Mucosa of descending colon (tissue), 3 donors: ENCODE results near the gene PLD2. TPM values are rescaled to one million over a fixed set of nuclear protein-coding genes. Genes with fewer than 3 reads are reported as not detected.

Experiments used
- ATAC-seq: fragments of 200-7000 bp; cut with Tn5 transposase; one replicate; pipeline ENCODE4 v1.9.1; 2020; ENCODE audit warnings: mild to moderate bottlenecking, moderate library complexity
- DNase-seq, 3 donors: peaks; one replicate each; pipeline ENCODE4 v3.0.0-alpha.2; 2020
- H3K36me3 ChIP-seq: fragments of 200-600 bp; one replicate; pipeline ENCODE4 v1.8.0; 2021; ENCODE audit warnings: low read depth, mild to moderate bottlenecking
- H3K4me1 ChIP-seq: fragments of 200-600 bp; one replicate; pipeline ENCODE4 v1.8.0; 2021; ENCODE audit warnings: low read depth, mild to moderate bottlenecking
- H3K4me3 ChIP-seq: fragments of 200-600 bp; one replicate; pipeline ENCODE4 v1.8.0; 2021; ENCODE audit warnings: mild to moderate bottlenecking
- H3K9me3 ChIP-seq: fragments of 200-600 bp; one replicate; pipeline ENCODE4 v1.8.0; 2021; ENCODE audit warnings: mild to moderate bottlenecking
- CTCF ChIP-seq: fragments of 200-600 bp; IDR thresholded peaks from one replicate; pipeline ENCODE4 v1.8.0; 2022; ENCODE audit warnings: antibody characterized with exemption, mild to moderate bottlenecking
- intact Hi-C, 2 donors: fragments of 100-400 bp; cut with DNase I in 1 of 2; cut with micrococcal nuclease in 1 of 2; formaldehyde crosslinking; loops; one replicate each; pipeline versions ENCODE4 v1.11.0 to v1.11.1; 2022; cut with DNase I, micrococcal nuclease
- total RNA-seq, 3 donors: library from RNA; stranded (reverse); fragmentation: NEBNext Ultra II Directional in 2 of 3; extraction: Animal tissue kit (Norgen Biotek cat#: 25700) in 2 of 3; gene quantifications; one replicate each; pipeline versions ENCODE4 v1.2.1 to v1.2.4, GENCODE V29; 2021 to 2023
- donor health status: DM: no; HTN: no; CAD: no; lungs with moderate emphysema.
- donor health status: DM: no; HTN: no; CAD: no.
- donor health status: DM: no; HTN: yes; CAD: no.

Gene PLD2
- total RNA-seq, 3 donors from 2014 or later: 24.4 to 29.8 (median 29.2) TPM

- no peak for ATAC-seq
- intact Hi-C loops: no loop called here
- H3K4me3 ChIP-seq: no peak overlapping the region
- H3K4me1 ChIP-seq: peaks cover 11% of the 10 kb centered on the region
- no peak for TF ChIP-seq CTCF
- no peaks in the 10 kb centered on the region for H3K36me3 ChIP-seq
- H3K9me3 ChIP-seq: no peaks in the 10 kb centered on the region
- no peak for DNase-seq
These were observed 38.7 kb upstream of the PLD2 start for GRCh38 chr17:4768298-4768697.

GRCh38 chr17:4769628-4770027 lies 37.3 kb upstream of the PLD2 start:
- no peak overlapping the region for H3K4me3 ChIP-seq
- ATAC-seq: no peak
- peaks cover 11% of the 10 kb centered on the region for H3K4me1 ChIP-seq
- no peak for TF ChIP-seq CTCF
- no peak for DNase-seq
- H3K36me3 ChIP-seq: no peaks in the 10 kb centered on the region
- no peaks in the 10 kb centered on the region for H3K9me3 ChIP-seq
- intact Hi-C loops: no loop called here

DNA sequence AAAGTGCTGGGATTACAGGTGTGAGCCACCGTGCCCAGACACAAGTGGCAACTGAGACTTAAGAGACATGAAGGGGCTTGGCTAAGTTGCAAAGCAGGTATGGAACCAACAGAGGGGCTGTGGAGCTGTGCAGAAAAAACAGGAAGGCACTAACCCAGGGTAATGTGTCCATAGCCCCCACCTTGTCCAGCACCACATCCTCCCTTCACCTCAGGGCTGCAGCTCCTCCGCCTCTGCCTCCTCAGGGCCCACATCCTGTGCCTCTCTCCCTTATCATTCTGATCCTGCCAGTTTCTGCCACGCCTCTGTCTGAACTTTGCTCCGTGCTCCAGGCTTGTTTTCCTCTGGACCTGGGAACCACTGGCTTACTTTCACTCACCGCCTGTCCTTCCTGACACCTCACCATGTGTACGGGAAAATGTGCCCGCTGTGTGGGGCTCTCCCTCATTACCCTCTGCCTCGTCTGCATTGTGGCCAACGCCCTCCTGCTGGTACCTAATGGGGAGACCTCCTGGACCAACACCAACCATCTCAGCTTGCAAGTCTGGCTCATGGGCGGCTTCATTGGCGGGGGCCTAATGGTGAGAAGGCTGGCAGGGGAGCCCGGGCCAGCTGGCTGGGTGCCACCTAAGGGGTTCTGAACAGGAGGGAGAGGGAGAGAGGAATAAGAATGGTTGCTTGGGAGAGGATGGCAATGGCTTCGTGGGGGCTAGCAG lies 35.3 kb upstream of the PLD2 start, which contains the start of gene TM4SF5:
Gene TM4SF5, plus strand, starts transcription at position 368 of the 716 bp plus-strand sequence. Its CDS starts 37 bp downstream, at position 405.
- peak; percentile 81 to 92 (median 86) for DNase-seq

DNA sequence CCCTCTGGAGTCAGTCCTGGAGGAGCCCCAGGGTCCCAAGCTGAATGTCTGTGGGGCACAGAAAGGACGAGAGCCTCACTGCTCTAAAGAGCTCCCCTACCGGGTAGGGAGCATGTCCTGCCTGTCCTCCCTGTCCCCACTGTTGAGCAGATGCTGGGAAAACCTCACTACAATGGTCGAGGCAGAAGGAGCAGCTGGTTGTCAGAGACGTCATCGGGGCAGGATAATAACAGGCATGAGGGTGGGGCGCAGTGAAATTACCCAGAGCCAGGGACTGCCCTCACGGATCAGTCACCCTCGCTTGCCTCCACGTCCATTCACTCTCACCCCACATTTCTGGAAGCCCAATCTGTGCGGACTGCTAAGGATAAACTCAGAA lies 34.7 kb upstream of the PLD2 start:
- intact Hi-C loops: no loop called here
- no peaks in the 10 kb centered on the region for H3K9me3 ChIP-seq
- no peak overlapping the region for H3K4me3 ChIP-seq
- H3K4me1 ChIP-seq: peaks cover 11% of the 10 kb centered on the region
- TF ChIP-seq CTCF: no peak
- DNase-seq (peak in 2 of 3 donors; percentile 68 to 78), ATAC-seq (peak; percentile 79)
- no peaks in the 10 kb centered on the region for H3K36me3 ChIP-seq

More for the DNA sequence above, 35.3 kb upstream of the PLD2 start, which contains the start of gene TM4SF5:
- H3K4me3 ChIP-seq: no peak within 1 kb of the TSS
- intact Hi-C loops: no loop called here
- H3K4me1 ChIP-seq: peaks cover 11% of the 10 kb centered on the region
- H3K9me3 ChIP-seq: no peaks in the 10 kb centered on the region
- ATAC-seq: peak; percentile 98
- no peak for TF ChIP-seq CTCF
- H3K36me3 ChIP-seq: no peaks in the 10 kb centered on the region

- TF ChIP-seq CTCF: no peak
- intact Hi-C loops: no loop called here
- Histone ChIP-seq H3K4me3 (no peak overlapping the region), H3K9me3 (no peaks in the 10 kb centered on the region), H3K4me1 (no peaks in the 10 kb centered on the region), H3K36me3 (no peaks in the 10 kb centered on the region)
- DNase-seq (no peak), ATAC-seq (no peak)
These were observed 28.8 kb upstream of the PLD2 start for GRCh38 chr17:4777969-4778760.
